Measurements from ENCODE around the gene HS6ST3. TPM values are rescaled to one million over a fixed set of nuclear protein-coding genes. Genes with fewer than 3 reads are reported as not detected.

HS6ST3 gene
- total and polyA plus RNA-seq, 2 of the 13 experiments (the other 11 are each of a cell fraction or from before 2014, with no cell fraction given), result not detected

DNA sequence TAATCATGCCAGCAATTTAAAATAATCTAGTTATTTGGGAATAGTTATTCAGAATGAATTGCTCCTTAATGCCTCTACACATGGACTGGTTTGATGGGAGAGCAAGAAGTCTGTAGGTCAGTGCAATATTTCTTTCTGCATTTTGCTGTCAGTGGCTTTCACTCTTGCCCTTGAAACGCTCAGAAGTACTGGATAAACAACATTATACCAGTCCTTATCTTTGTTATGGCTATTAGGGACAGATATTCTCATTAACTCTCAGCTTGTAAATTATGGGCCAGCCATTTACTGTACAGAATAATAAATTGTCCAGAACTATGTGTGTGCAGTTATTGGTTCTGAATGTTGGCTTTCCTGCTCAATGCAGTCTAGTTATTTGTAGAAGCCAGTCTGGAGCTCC lies 680.0 kb downstream of the HS6ST3 start:
- Histone ChIP-seq H3K4me1 (ENCODE audit: insufficient read depth, low read length) (no peaks in the 10 kb centered on the region), H3K36me3 (replicated peaks in 1 of 2; ENCODE audit: control insufficient read depth in 1 of 2, insufficient read depth in 2 of 2, low read length in 2 of 2) (no peaks in the 10 kb centered on the region), H3K4me3 (replicated peaks in 1 of 3; ENCODE audit: insufficient read depth in 1 of 3, low read depth in 2 of 3, low read length in 3 of 3) (no peak overlapping the region), H3K27ac (ENCODE audit: extremely low read length, insufficient read depth, low read length) (no peak overlapping the region), H2AFZ (ENCODE audit: low read length) (no peak overlapping the region), H4K20me1 (ENCODE audit: insufficient read depth, low read length) (no peaks in the 10 kb centered on the region), H3K27me3 (ENCODE audit: control insufficient read depth in 1 of 2, insufficient read depth in 2 of 2, low read length in 2 of 2) (no peaks in the 10 kb centered on the region), H3K9me3 (ENCODE audit: low read length) (no peaks in the 10 kb centered on the region), H3K4me2 (ENCODE audit: low read depth, low read length) (no peak overlapping the region), H3K9ac (ENCODE audit: insufficient read depth, low read depth, low read length) (no peak overlapping the region), H3K79me2 (ENCODE audit: insufficient read depth, low read length) (no peaks in the 10 kb centered on the region)
- TF ChIP-seq ZNF124 (CRISPR knock-in tag; IDR thresholded peaks at IDR 0.05), result no peak
- TF ChIP-seq ZNF510 (CRISPR knock-in tag; IDR thresholded peaks at IDR 0.05; ENCODE audit: low read depth), result no peak
- TF ChIP-seq ESRRA (CRISPR knock-in tag; IDR thresholded peaks at IDR 0.05; ENCODE audit: low read depth), result no peak
- TF ChIP-seq CHD4 (IDR thresholded peaks at IDR 0.05; ENCODE audit: borderline replicate concordance, low read length), result no peak
- no peak for TF ChIP-seq ZSCAN31 (CRISPR knock-in tag; IDR thresholded peaks at IDR 0.05; ENCODE audit: low read depth)
- no peak for TF ChIP-seq SRSF4 (IDR thresholded peaks at IDR 0.05; ENCODE audit: low read depth, low read length, poor library complexity, severe bottlenecking)
- TF ChIP-seq ZNF432 (CRISPR knock-in tag; IDR thresholded peaks at IDR 0.05; ENCODE audit: borderline replicate concordance), result no peak
- TF ChIP-seq NFKBIZ (CRISPR knock-in tag; IDR thresholded peaks at IDR 0.05), result no peak
- TF ChIP-seq ZNF280D (CRISPR knock-in tag; IDR thresholded peaks at IDR 0.05), result no peak
- TF ChIP-seq MYC (CRISPR knock-in tag; IDR thresholded peaks at IDR 0.05; ENCODE audit: borderline replicate concordance), result no peak
- no peak for TF ChIP-seq MYPOP (CRISPR knock-in tag; IDR thresholded peaks at IDR 0.05)
- no peak for TF ChIP-seq ETV5 (CRISPR knock-in tag; IDR thresholded peaks at IDR 0.05; ENCODE audit: borderline replicate concordance)
- TF ChIP-seq GPN1 (CRISPR knock-in tag; IDR thresholded peaks at IDR 0.05; ENCODE audit: borderline replicate concordance), result no peak
- TF ChIP-seq ZNF431 (CRISPR knock-in tag; IDR thresholded peaks at IDR 0.05; ENCODE audit: borderline replicate concordance, low read depth), result no peak
- TF ChIP-seq FOXO1 (CRISPR knock-in tag; IDR thresholded peaks at IDR 0.05), result no peak
- TF ChIP-seq XRCC5 (optimal IDR thresholded peaks at IDR 0.05; ENCODE audit: low read length), result no peak
- TF ChIP-seq ZNF343 (CRISPR knock-in tag; IDR thresholded peaks at IDR 0.05), result no peak
- intact Hi-C loops (cut with micrococcal nuclease; ENCODE audit: unreplicated experiment) (no loop called here), in situ Hi-C loops (cut with HindIII; ENCODE audit: extremely low pct_ligation_motif_present, low pct_unique_long_range_greater_than_20kb) (no loop called here)
- FAIRE-seq (no peak), ATAC-seq (no peak), DNase-seq (ENCODE audit: low spot score) (no peak)
- 0% methylated on average over 1 of the region's 1 CpG for WGBS (ENCODE audit: low lambda C conversion rate)
- ChIA-PET POLR2A (no interaction called here), CTCF (ENCODE audit: low intra/inter-chr PET ratio, low total read pairs) (no interaction called here)
- BruUV-seq (replicated peaks), result no TSS peak
